ENCODE data around the gene SHE. TPM values are rescaled to one million over a fixed set of nuclear protein-coding genes. Genes with fewer than 3 reads are reported as not detected.

Gene SHE
- total RNA-seq, 1 donor from 2014 or later, result not detected

DNA sequence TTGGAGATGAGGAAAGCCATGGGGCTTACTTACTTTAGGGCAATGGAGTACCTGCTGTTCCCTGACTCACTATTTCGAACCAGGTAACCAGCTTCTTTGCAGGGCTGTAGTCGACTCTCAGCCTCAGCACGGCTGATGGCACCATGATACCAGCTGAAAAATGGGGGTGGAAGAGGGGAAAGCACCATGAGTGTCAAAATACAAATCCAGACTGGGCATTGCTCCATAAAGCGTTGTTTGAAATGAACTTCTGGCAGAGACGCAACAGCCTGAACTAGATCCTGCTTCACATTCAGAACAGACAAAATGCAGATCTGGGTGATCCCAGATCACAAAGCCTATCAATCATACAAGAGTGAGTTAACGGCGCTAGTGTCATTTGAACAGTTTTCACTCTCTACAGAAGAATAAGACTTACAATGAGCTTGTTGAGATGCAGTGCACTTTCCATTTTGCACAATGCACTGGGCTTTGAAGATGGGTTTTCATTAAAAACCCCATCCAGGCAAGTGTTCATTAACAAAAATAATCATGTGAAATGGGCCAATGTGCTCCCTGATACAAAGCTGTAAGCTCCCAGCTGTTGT lies 16.2 kb downstream of the SHE start:
- DNase-seq (ENCODE audit: low spot score), result no peak
- Mint-ChIP-seq H3K36me3 (ENCODE audit: low read depth) (no peaks in the 10 kb centered on the region), H3K27ac (no peak overlapping the region), H3K4me1 (ENCODE audit: low read depth) (no peaks in the 10 kb centered on the region), H3K4me3 (no peak overlapping the region), H3K27me3 (ENCODE audit: insufficient read depth) (peaks cover 23% of the 10 kb centered on the region), H3K9me3 (no peaks in the 10 kb centered on the region)
- intact Hi-C loops (cut with micrococcal nuclease), result loop anchor here (10.0 kb wide), 1 partner anchor 599 kb away; no protein-coding TSS in a partner anchor

DNA sequence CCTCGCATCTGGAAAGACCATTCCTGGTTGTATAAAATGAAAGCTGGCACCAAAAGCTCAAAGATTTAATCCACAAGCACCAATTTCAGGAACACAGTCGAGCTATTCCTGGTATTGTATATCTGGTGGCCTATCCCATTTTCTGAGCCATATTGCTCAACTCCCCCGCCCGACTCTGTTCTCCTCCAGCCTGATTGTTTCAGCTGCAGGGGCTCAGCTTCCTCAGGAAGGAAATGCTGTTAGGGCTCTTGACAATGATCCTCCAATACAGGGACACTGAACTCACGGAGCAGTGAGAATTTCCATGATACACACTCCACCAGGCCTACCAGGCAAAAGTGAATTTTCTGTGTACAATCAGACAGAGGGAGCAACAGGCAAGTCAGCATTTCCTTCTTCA lies 17.1 kb downstream of the SHE start:
- intact Hi-C loops (cut with micrococcal nuclease), result loop anchor here (10.0 kb wide), 1 partner anchor 600 kb away; no protein-coding TSS in a partner anchor
- no peak overlapping the region for H3K4me3 Mint-ChIP-seq
- H3K4me1 Mint-ChIP-seq (ENCODE audit: low read depth), result peaks cover under 1% of the 10 kb centered on the region
- DNase-seq (ENCODE audit: low spot score), result no peak
- H3K9me3 Mint-ChIP-seq, result no peaks in the 10 kb centered on the region
- no peaks in the 10 kb centered on the region for H3K36me3 Mint-ChIP-seq (ENCODE audit: low read depth)
- H3K27me3 Mint-ChIP-seq (ENCODE audit: insufficient read depth), result peaks cover 16% of the 10 kb centered on the region
- H3K27ac Mint-ChIP-seq, result no peak overlapping the region

DNA sequence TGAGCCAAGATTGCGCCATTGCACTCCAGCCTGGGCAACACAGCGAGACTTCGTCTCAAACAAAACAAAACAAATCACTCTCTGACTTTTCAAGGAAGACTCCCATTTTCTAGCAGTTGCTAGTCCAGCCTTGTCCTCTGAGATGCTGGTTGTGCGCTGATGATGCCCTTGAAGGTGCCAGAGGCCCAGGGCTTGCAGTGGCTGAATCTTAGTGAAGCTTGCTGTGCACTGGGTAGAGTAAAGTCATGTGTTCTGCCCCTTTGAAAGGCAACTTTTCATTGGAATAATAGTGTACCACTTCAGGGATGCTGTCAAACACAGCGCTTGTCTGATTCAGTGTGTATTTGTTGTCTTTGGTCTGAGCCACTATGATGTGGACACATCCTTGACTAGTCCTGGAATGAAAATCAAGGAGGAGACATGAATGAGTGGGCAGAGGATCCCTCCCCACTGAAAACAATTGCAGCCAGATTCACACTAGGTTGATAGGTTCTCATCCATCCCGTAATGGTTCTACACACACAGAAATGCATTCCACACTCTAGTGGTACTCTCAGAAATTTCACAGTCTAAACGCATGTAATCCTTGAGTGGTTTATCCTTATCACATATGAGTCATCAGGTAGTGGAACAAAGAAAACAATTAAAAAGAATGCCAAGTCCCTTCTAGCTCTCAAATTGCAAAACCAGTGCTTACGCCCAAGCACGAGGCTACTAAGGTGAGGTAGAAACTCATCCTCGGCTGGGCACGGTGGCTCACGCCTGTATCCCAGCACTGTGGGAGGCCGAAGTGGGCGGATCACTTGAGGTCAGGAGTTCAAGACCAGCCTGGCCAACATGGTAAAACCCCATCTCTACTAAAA lies 18.0 kb downstream of the SHE start:
- peaks cover 6% of the 10 kb centered on the region for H3K4me1 Mint-ChIP-seq (ENCODE audit: low read depth)
- no peaks in the 10 kb centered on the region for H3K36me3 Mint-ChIP-seq (ENCODE audit: low read depth)
- no peak for DNase-seq (ENCODE audit: low spot score)
- no peaks in the 10 kb centered on the region for H3K9me3 Mint-ChIP-seq
- H3K27me3 Mint-ChIP-seq (ENCODE audit: insufficient read depth), result peaks cover 16% of the 10 kb centered on the region
- H3K4me3 Mint-ChIP-seq, result no peak overlapping the region
- intact Hi-C loops (cut with micrococcal nuclease), result loop anchor here (5.0 to 10.0 kb wide), 3 partner anchors 393 to 601 kb away; no protein-coding TSS in a partner anchor
- no peak overlapping the region for H3K27ac Mint-ChIP-seq

DNA sequence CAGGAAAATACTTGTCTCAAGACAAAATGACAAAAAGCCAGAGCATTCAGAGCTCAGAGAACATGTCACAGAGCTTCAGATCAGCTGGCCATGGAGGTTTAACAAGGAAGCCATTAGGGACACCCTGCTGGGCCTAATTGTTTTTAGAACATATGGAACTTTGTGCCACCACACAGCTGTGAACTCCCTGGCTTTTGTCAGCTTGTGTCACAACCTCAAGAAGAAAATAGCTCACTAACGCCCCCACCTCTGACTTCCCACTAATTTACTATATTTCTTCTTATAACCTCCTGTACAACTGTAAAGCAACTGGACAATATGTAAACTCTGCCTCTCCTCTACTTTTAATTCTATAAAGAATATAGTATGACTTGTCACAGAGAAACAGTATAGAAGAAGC lies 21.2 kb downstream of the SHE start:
- Mint-ChIP-seq H3K36me3 (ENCODE audit: low read depth) (no peaks in the 10 kb centered on the region), H3K27ac (no peak overlapping the region), H3K4me3 (no peak overlapping the region), H3K4me1 (ENCODE audit: low read depth) (peaks cover 14% of the 10 kb centered on the region), H3K9me3 (no peaks in the 10 kb centered on the region), H3K27me3 (ENCODE audit: insufficient read depth) (peaks cover 12% of the 10 kb centered on the region)
- intact Hi-C loops (cut with micrococcal nuclease), result loop anchor here (5.0 to 10.0 kb wide), 3 partner anchors 396 to 604 kb away; no protein-coding TSS in a partner anchor
- DNase-seq (ENCODE audit: low spot score), result no peak

DNA sequence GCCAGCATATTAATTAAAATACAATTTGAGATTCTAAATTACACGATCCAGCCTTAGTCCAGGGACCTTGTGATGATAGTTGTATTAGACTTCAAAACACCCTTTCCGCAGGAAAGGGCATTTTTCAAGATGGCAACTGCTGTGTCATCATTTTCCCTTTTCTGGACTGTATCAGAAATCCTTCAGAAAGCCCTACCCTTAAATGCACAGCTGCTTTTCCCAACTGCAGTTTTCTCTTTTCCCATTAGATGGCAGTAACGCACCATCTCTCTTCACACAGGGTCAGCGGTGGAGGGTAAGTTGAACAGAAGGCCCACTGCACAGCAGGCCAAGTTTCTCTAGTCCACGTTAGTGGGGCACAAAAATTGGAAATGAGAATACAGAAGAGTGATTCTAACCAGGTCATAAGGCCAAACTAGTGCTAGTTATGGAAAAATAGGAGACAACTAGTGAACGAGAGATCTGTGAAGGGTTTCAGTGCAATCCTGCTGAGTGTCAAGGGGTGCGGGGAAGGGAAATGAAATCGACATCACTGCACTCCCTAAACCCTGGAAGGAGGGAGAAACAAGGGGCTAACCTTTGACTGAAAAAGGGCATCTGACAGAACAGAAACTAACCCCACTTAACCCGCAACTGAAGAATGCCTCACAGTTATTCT lies 22.3 kb downstream of the SHE start:
- intact Hi-C loops (cut with micrococcal nuclease), result loop anchor here (1.0 to 10.0 kb wide), 9 partner anchors 38 to 605 kb away; partner anchors contain the start of genes IL6R and PMVK

DNA sequence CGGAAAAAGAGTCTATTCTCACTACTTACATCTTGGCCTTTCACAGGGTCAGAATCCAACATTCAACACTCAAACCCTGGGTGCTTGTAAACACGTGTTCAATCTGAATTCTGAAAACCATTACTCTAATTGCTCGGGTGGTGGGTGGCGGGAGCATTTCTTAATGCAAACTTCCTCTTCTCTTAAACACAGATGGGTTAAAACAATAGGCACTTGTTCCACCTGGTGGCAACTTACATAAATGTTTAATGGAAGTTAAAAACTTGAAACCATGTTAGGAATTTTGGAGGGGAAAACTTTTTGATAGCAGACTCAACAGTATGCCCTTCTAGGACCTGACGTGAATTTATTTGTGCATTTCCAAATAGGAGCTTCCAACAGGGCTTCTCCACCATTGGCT lies 23.6 kb downstream of the SHE start:
- Mint-ChIP-seq H3K36me3 (ENCODE audit: low read depth) (no peaks in the 10 kb centered on the region), H3K4me3 (no peak overlapping the region), H3K27ac (no peak overlapping the region), H3K9me3 (no peaks in the 10 kb centered on the region), H3K4me1 (ENCODE audit: low read depth) (peaks cover 14% of the 10 kb centered on the region), H3K27me3 (ENCODE audit: insufficient read depth) (peaks cover 6% of the 10 kb centered on the region)
- intact Hi-C loops (cut with micrococcal nuclease), result loop anchor here (1.0 to 5.0 kb wide), 5 partner anchors 36 to 459 kb away; partner anchors contain the start of genes IL6R and PMVK
- no peak for DNase-seq (ENCODE audit: low spot score)

More for the DNA sequence above, 22.3 kb downstream of the SHE start:
- Mint-ChIP-seq H3K4me1 (ENCODE audit: low read depth) (peaks cover 14% of the 10 kb centered on the region), H3K4me3 (no peak overlapping the region), H3K9me3 (no peaks in the 10 kb centered on the region), H3K27me3 (ENCODE audit: insufficient read depth) (peaks cover 7% of the 10 kb centered on the region), H3K27ac (no peak overlapping the region), H3K36me3 (ENCODE audit: low read depth) (no peaks in the 10 kb centered on the region)
- DNase-seq (ENCODE audit: low spot score), result peak; percentile 59

DNA sequence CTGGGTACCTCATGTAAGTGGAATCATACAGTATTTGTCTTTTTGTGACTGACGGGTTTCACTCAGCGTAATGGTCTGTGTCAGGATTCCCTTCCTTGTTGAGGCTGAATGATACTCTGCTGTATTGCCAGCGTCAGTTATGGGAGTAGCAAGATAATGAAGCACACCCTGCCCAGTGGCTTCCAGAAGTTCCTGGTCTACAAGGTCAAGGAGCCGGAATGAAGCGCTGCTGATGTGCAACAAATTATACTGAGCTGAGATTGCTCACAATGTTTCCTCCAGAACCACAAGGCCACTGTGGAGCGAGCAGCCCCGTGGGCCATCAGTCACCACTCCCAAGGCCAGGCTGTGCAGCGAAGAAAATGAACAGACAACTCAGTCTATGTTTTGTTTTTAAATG lies 24.2 kb downstream of the SHE start:
- Mint-ChIP-seq H3K4me3 (no peak overlapping the region), H3K36me3 (ENCODE audit: low read depth) (no peaks in the 10 kb centered on the region), H3K27me3 (ENCODE audit: insufficient read depth) (peaks cover under 1% of the 10 kb centered on the region), H3K4me1 (ENCODE audit: low read depth) (peaks cover 14% of the 10 kb centered on the region), H3K9me3 (no peaks in the 10 kb centered on the region), H3K27ac (no peak overlapping the region)
- intact Hi-C loops (cut with micrococcal nuclease), result loop anchor here (5.0 kb wide), 4 partner anchors 36 to 459 kb away; partner anchors contain the start of gene PMVK
- DNase-seq (ENCODE audit: low spot score), result no peak

DNA sequence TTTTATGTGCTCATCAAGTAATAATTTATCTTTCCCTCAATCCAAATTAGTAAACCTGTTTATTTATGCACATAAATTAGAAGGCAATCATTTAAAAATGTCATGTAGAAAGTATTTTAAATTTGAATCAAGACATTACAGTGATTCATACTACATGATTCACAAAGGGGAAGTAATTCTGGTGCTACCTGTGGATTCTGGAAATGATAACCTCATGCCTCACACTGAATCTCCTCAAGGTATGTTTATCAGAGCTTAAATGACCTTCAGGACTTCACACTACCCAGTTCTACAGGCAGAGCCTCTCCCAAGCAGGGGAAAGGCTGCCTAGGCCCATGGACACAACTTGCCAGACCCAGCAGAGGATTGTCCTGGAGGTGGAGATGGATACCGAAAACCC lies 25.4 kb downstream of the SHE start:
- intact Hi-C loops (cut with micrococcal nuclease), result loop anchor here (5.0 kb wide), 4 partner anchors 34 to 461 kb away; partner anchors contain the start of gene PMVK
- no peaks in the 10 kb centered on the region for H3K36me3 Mint-ChIP-seq (ENCODE audit: low read depth)

DNA sequence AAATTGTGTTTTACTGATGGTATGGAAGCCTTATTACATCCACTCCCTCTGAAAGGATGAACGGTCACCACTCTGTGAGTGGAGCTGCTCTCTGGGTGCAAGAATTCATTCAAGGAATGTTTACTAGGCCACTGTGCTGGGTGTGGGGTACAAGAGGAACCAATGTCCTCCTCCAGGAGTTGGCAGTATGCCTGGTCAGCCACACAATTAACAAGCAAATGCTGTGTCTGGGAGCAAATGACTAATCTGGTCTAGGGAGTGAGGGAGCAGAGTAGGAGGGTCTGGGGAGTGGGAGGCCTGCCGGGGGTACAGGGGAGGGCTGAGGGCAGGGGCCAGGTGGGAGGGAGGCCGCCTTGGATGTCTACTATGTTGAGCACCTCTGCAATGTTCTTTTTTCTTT lies 27.4 kb downstream of the SHE start:
- DNase-seq (ENCODE audit: low spot score), result no peak
- Mint-ChIP-seq H3K27me3 (ENCODE audit: insufficient read depth) (no peaks in the 10 kb centered on the region), H3K9me3 (no peaks in the 10 kb centered on the region), H3K4me3 (no peak overlapping the region), H3K27ac (no peak overlapping the region), H3K36me3 (ENCODE audit: low read depth) (no peaks in the 10 kb centered on the region), H3K4me1 (ENCODE audit: low read depth) (peaks cover 11% of the 10 kb centered on the region)
- intact Hi-C loops (cut with micrococcal nuclease), result loop anchor here (5.0 kb wide), 4 partner anchors 33 to 462 kb away; partner anchors contain the start of gene PMVK

More for the DNA sequence above, 25.4 kb downstream of the SHE start:
- H3K27ac Mint-ChIP-seq, result no peak overlapping the region
- H3K9me3 Mint-ChIP-seq, result no peaks in the 10 kb centered on the region
- DNase-seq (ENCODE audit: low spot score), result no peak
- H3K27me3 Mint-ChIP-seq (ENCODE audit: insufficient read depth), result no peaks in the 10 kb centered on the region
- H3K4me3 Mint-ChIP-seq, result no peak overlapping the region
- H3K4me1 Mint-ChIP-seq (ENCODE audit: low read depth), result peaks cover 14% of the 10 kb centered on the region

DNA sequence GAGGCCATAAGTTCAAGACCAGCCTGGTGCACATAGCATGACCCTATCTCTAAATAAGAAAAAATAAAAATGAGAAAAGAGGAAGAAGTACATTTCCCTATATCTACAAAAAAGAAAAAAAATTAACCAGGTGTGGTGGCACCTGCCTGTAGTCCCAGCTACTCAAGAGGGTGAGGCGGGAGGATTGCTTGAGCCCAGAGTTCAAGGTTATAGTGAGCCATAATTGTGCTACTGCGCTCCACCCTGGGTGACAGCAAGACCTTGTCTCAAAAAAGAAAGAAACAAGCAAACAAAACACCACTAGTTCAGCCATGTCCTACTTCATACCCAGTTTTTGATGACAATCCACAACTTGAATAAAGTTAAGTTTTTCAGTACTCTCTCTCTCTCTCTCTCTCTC lies 30.9 kb downstream of the SHE start:
- no peaks in the 10 kb centered on the region for H3K9me3 Mint-ChIP-seq
- H3K27ac Mint-ChIP-seq, result no peak overlapping the region
- no peak for DNase-seq (ENCODE audit: low spot score)
- H3K36me3 Mint-ChIP-seq (ENCODE audit: low read depth), result peaks cover under 1% of the 10 kb centered on the region
- H3K4me3 Mint-ChIP-seq, result no peak overlapping the region
- peaks cover 18% of the 10 kb centered on the region for H3K4me1 Mint-ChIP-seq (ENCODE audit: low read depth)
- H3K27me3 Mint-ChIP-seq (ENCODE audit: insufficient read depth), result no peaks in the 10 kb centered on the region
- intact Hi-C loops (cut with micrococcal nuclease), result no loop called here

DNA sequence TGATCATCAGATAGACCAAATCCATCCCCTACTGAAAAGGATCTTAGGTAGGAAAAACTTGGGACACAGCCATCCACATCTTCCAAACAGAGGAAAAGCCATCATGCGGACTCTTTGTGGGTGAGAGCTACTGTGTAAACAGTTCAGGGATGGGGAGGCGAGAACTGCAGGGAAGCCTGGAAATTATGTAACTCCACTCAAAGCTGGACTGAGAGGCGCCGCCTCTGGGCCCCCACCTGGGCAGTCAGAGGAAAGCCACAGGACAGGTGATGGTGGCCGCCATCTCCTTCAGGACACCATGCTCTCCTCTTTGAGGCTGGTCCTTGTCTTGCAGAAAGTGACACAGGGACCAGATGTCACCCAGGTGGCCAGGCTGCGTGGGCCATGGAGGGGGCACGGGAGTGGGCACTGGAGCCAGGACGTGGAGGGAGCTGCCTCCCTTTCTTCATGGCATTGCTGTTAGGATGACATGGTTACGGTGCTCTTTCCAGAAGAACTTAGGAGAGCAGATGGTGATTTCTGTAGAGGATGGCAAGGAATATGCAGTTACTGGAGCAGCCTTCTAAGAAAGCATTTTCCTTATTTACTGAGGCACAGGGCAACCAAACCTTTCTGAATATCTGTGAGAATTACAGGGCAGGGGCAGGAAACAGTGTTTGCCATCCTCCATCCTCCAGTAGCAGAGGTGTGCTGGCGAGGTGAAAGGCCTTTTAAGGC lies 32.2 kb downstream of the SHE start:
- Mint-ChIP-seq H3K36me3 (ENCODE audit: low read depth) (peaks cover 6% of the 10 kb centered on the region), H3K9me3 (no peaks in the 10 kb centered on the region), H3K27ac (no peak overlapping the region), H3K4me1 (ENCODE audit: low read depth) (peaks cover 32% of the 10 kb centered on the region), H3K4me3 (no peak overlapping the region), H3K27me3 (ENCODE audit: insufficient read depth) (no peaks in the 10 kb centered on the region)
- no peak for DNase-seq (ENCODE audit: low spot score)
- intact Hi-C loops (cut with micrococcal nuclease), result loop anchor here (10.0 kb wide), 1 partner anchor 285 kb away; no protein-coding TSS in a partner anchor
